ENCODE results near the gene KLHDC9. TPM values are rescaled to one million over a fixed set of nuclear protein-coding genes. Genes with fewer than 3 reads are reported as not detected.
A peak's percentile ranks its signal among the peaks of the same experiment; 100 is the strongest.

The KLHDC9 gene
- polyA plus RNA-seq, 5 donors = 3.8 to 8.0 (median 5.2) TPM

GRCh38 chr1:161074676-161075368, 23.3 kb upstream of the KLHDC9 start:
- DNase-seq = no peak

GRCh38 chr1:161076410-161076809, 21.8 kb upstream of the KLHDC9 start:
- DNase-seq = no peak

GRCh38 chr1:161077426-161077825, 20.7 kb upstream of the KLHDC9 start:
- DNase-seq = no peak

GRCh38 chr1:161079436-161080110, 18.6 kb upstream of the KLHDC9 start:
- no peak for DNase-seq

GRCh38 chr1:161080441-161081405, 17.4 kb upstream of the KLHDC9 start:
- DNase-seq = no peak

- no peak for DNase-seq
Measured at GRCh38 chr1:161081519-161081918, 16.6 kb upstream of the KLHDC9 start.

GRCh38 chr1:161082483-161082882, 15.7 kb upstream of the KLHDC9 start:
- no peak for DNase-seq

GRCh38 chr1:161082996-161083747, 15.0 kb upstream of the KLHDC9 start:
- DNase-seq = peak; percentile 59 to 65

GRCh38 chr1:161083748-161084596, 14.2 kb upstream of the KLHDC9 start:
- no peak for DNase-seq

GRCh38 chr1:161084597-161084988, 13.6 kb upstream of the KLHDC9 start:
- DNase-seq = no peak

GRCh38 chr1:161085165-161085564, 13.0 kb upstream of the KLHDC9 start:
- DNase-seq = no peak

GRCh38 chr1:161086457-161086856, 11.7 kb upstream of the KLHDC9 start:
- DNase-seq = no peak

GRCh38 chr1:161088587-161089110, 9.5 kb upstream of the KLHDC9 start:
- DNase-seq = no peak

GRCh38 chr1:161089251-161089924, 8.8 kb upstream of the KLHDC9 start, which contains the start of gene NECTIN4:
TSS of gene NECTIN4 (minus strand) at chr1:161089558. CDS start at chr1:161089296, 262 bp downstream.
- peak; percentile 58 to 63 for DNase-seq

GRCh38 chr1:161089938-161090337, 8.2 kb upstream of the KLHDC9 start:
- DNase-seq = no peak

- DNase-seq = no peak
Measured at GRCh38 chr1:161090617-161091016, 7.5 kb upstream of the KLHDC9 start.

GRCh38 chr1:161091093-161091492, 7.1 kb upstream of the KLHDC9 start:
- DNase-seq = no peak

- no peak for DNase-seq
Measured at GRCh38 chr1:161091796-161092507, 6.2 kb upstream of the KLHDC9 start.

GRCh38 chr1:161092621-161093028, 5.5 kb upstream of the KLHDC9 start:
- no peak for DNase-seq

All from right lung (tissue), 5 donors.